Liver (tissue), 9 donors: ENCODE measurements around the gene ZMPSTE24. TPM values are rescaled to one million over a fixed set of nuclear protein-coding genes. Genes with fewer than 3 reads are reported as not detected.

Experiments used
- DNase-seq: peaks from one replicate; pipeline ENCODE4 v3.0.0-alpha.2; 2017; ENCODE audit warnings: low spot score
- H3K27ac ChIP-seq, 2 donors: one replicate each; pipeline ENCODE4 v1.7.0; 2013; ENCODE audit warnings: inconsistent platforms in 2 of 2, low read length in 2 of 2, control low read depth in 1 of 2, low read depth in 1 of 2, mild to moderate bottlenecking in 1 of 2
- H3K27me3 ChIP-seq, 4 donors: one replicate each; pipeline versions ENCODE4 v1.6.1 to v1.7.0; 2013; ENCODE audit warnings: low read length in 3 of 4, inconsistent platforms in 1 of 4, mild to moderate bottlenecking in 1 of 4, moderate library complexity in 1 of 4; ENCODE audit not compliant: control insufficient read depth in 4 of 4, insufficient read depth in 4 of 4
- H3K36me3 ChIP-seq, 4 donors: one replicate each; pipeline versions ENCODE4 v1.6.1 to v1.7.0; 2013; ENCODE audit warnings: low read length in 3 of 4, mild to moderate bottlenecking in 3 of 4, low read depth in 1 of 4, moderate library complexity in 1 of 4; ENCODE audit not compliant: control insufficient read depth in 4 of 4, insufficient read depth in 3 of 4
- H3K4me1 ChIP-seq, 4 donors: one replicate each; pipeline versions ENCODE4 v1.6.1 to v1.7.0; 2013; ENCODE audit warnings: low read length in 3 of 4, mild to moderate bottlenecking in 3 of 4, moderate library complexity in 1 of 4; ENCODE audit not compliant: control insufficient read depth in 4 of 4, insufficient read depth in 4 of 4
- H3K4me3 ChIP-seq, 3 donors: one replicate each; pipeline versions ENCODE4 v1.6.1 to v1.7.0; 2013; ENCODE audit warnings: low read length in 3 of 3, control low read depth in 1 of 3, low read depth in 1 of 3, mild to moderate bottlenecking in 1 of 3
- H3K9ac ChIP-seq, 2 donors: one replicate each; pipeline ENCODE4 v1.7.0; 2013; ENCODE audit warnings: low read length in 2 of 2, mild to moderate bottlenecking in 2 of 2, moderate library complexity in 2 of 2, control low read depth in 1 of 2, low read depth in 1 of 2
- H3K9me3 ChIP-seq, 4 donors: one replicate each; pipeline versions ENCODE4 v1.6.1 to v1.7.0; 2013; ENCODE audit warnings: low read length in 3 of 4; ENCODE audit not compliant: control insufficient read depth in 4 of 4
- ATF3 ChIP-seq: IDR thresholded peaks from 2 replicates; pipeline ENCODE4 v1.6.1; 2016; ENCODE audit warnings: antibody characterized with exemption
- FOXA1 ChIP-seq: IDR thresholded peaks from 2 replicates; pipeline ENCODE4 v1.6.1; 2016; ENCODE audit warnings: antibody characterized with exemption
- GABPA ChIP-seq, 2 donors: IDR thresholded peaks in 1 of 2; conservative IDR thresholded peaks in 1 of 2; 2 replicates each; pipeline ENCODE4 v1.6.1; 2016; ENCODE audit warnings: antibody characterized with exemption in 2 of 2, mild to moderate bottlenecking in 1 of 2, moderate library complexity in 1 of 2
- MAX ChIP-seq: IDR thresholded peaks from 2 replicates; pipeline ENCODE4 v1.6.1; 2016; ENCODE audit warnings: antibody characterized with exemption
- RAD21 ChIP-seq, 2 donors: IDR thresholded peaks; 2 replicates each; pipeline ENCODE4 v1.6.1; 2016; ENCODE audit warnings: antibody characterized with exemption in 2 of 2, mild to moderate bottlenecking in 2 of 2
- RXRA ChIP-seq, 2 donors: IDR thresholded peaks; 2 replicates each; pipeline ENCODE4 v1.6.1; 2017 to 2018; ENCODE audit warnings: antibody characterized with exemption in 2 of 2, mild to moderate bottlenecking in 1 of 2
- YY1 ChIP-seq: IDR thresholded peaks from 2 replicates; pipeline ENCODE4 v1.6.1; 2016; ENCODE audit warnings: antibody characterized with exemption, mild to moderate bottlenecking
- ZBTB33 ChIP-seq: IDR thresholded peaks from 2 replicates; pipeline ENCODE4 v1.6.1; 2016; ENCODE audit warnings: antibody characterized with exemption
- WGBS: extraction: QIAGEN DNeasy Blood & Tissue Kit; methylation state at CpG from one replicate; pipeline ENCODE4 v1.1.7; 2013; 5-methylcytosine and 5-hydroxymethylcytosine counted together
- polyA plus RNA-seq, 2 donors: library from polyadenylated mRNA; stranded (reverse) in 1 of 2; unstranded in 1 of 2; fragments of 200-250 nt in 1 of 2; fragments of >200 nt in 1 of 2; fragmentation: Nextera tagmentation in 1 of 2; extraction: Ambion mirVana in 1 of 2; gene quantifications; one replicate each; pipeline versions ENCODE4 v1.2.1 to v1.2.3, GENCODE V29; 2013 to 2015
- total RNA-seq, 2 donors: library from RNA; depleted of rRNA; stranded (reverse); fragments of >200 nt; gene quantifications; one replicate each; pipeline ENCODE4 v1.2.3, GENCODE V29; 2014
- TF ChIP-seq, protein P1 (sequence below): IDR thresholded peaks from 2 replicates; pipeline ENCODE4 v1.6.1; 2016; ENCODE audit warnings: antibody characterized with exemption, mild to moderate bottlenecking
- TF ChIP-seq, protein P2 (sequence below): fragments of 150-350 bp; IDR thresholded peaks from 2 replicates; pipeline ENCODE4 v1.5.1; 2017; ENCODE audit warnings: improper control_type of control experiment, low read depth, low read length; ENCODE audit not compliant: missing input control
- donor health status: healthy.
- donor health status: healthy.
- donor health status: healthy.
- donor health status: healthy.
- donor health status: healthy.

ZMPSTE24 gene
- total and polyA plus RNA-seq, 4 donors: 17.3 to 40.1 (median 22.6) TPM

- WGBS: 97% methylated on average over 6 of the region's 6 CpGs
Observed at GRCh38 chr1:40266786-40267535, 8.9 kb downstream of the ZMPSTE24 start.

More at GRCh38 chr1:40266786-40267535, 8.9 kb downstream of the ZMPSTE24 start:
- peaks cover 10 to 35% (median 31%) of the 10 kb centered on the region in 4 donors for H3K36me3 ChIP-seq
- no peak overlapping the region for H3K4me3 ChIP-seq
- DNase-seq: no peak
- TF ChIP-seq FOXA1 (no peak), ZBTB33 (no peak), RXRA (IDR thresholded peaks at IDR 0.05) (no peak), GABPA (IDR thresholded peaks at IDR 0.05 in 1 of 2, conservative IDR thresholded peaks at IDR 0.05 in 1 of 2) (no peak), ATF3 (no peak), YY1 (no peak), MAX (no peak), RAD21 (IDR thresholded peaks at IDR 0.05) (no peak)
- TF ChIP-seq, protein P1, sequence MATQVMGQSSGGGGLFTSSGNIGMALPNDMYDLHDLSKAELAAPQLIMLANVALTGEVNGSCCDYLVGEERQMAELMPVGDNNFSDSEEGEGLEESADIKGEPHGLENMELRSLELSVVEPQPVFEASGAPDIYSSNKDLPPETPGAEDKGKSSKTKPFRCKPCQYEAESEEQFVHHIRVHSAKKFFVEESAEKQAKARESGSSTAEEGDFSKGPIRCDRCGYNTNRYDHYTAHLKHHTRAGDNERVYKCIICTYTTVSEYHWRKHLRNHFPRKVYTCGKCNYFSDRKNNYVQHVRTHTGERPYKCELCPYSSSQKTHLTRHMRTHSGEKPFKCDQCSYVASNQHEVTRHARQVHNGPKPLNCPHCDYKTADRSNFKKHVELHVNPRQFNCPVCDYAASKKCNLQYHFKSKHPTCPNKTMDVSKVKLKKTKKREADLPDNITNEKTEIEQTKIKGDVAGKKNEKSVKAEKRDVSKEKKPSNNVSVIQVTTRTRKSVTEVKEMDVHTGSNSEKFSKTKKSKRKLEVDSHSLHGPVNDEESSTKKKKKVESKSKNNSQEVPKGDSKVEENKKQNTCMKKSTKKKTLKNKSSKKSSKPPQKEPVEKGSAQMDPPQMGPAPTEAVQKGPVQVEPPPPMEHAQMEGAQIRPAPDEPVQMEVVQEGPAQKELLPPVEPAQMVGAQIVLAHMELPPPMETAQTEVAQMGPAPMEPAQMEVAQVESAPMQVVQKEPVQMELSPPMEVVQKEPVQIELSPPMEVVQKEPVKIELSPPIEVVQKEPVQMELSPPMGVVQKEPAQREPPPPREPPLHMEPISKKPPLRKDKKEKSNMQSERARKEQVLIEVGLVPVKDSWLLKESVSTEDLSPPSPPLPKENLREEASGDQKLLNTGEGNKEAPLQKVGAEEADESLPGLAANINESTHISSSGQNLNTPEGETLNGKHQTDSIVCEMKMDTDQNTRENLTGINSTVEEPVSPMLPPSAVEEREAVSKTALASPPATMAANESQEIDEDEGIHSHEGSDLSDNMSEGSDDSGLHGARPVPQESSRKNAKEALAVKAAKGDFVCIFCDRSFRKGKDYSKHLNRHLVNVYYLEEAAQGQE: no peak
- TF ChIP-seq, protein P2, sequence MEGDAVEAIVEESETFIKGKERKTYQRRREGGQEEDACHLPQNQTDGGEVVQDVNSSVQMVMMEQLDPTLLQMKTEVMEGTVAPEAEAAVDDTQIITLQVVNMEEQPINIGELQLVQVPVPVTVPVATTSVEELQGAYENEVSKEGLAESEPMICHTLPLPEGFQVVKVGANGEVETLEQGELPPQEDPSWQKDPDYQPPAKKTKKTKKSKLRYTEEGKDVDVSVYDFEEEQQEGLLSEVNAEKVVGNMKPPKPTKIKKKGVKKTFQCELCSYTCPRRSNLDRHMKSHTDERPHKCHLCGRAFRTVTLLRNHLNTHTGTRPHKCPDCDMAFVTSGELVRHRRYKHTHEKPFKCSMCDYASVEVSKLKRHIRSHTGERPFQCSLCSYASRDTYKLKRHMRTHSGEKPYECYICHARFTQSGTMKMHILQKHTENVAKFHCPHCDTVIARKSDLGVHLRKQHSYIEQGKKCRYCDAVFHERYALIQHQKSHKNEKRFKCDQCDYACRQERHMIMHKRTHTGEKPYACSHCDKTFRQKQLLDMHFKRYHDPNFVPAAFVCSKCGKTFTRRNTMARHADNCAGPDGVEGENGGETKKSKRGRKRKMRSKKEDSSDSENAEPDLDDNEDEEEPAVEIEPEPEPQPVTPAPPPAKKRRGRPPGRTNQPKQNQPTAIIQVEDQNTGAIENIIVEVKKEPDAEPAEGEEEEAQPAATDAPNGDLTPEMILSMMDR: no peak
- H3K27ac ChIP-seq: peak overlapping the region; percentile 76 to 83
- H3K9ac ChIP-seq: peak overlapping the region in 1 of 2 donors; percentile 47
- no peaks in the 10 kb centered on the region for H3K9me3 ChIP-seq
- no peaks in the 10 kb centered on the region for H3K27me3 ChIP-seq
- H3K4me1 ChIP-seq: peaks cover 0 to 10% (median under 1%) of the 10 kb centered on the region in 4 donors
